HG02973 (cell line): ENCODE data around the gene RAB40B.
"Not testable (repeated sequence)": the region's sequence is repeated elsewhere in the genome, so short reads cannot be mapped to it uniquely, and the experiment has no call there.

Experiments
- ATAC-seq: cut with Tn5 transposase; IDR thresholded peaks from one replicate; pipeline ENCODE4 v1.9.1; 2021; ENCODE audit warnings: moderate library complexity; ENCODE audit not compliant: unreplicated experiment

Gene RAB40B, protein sequence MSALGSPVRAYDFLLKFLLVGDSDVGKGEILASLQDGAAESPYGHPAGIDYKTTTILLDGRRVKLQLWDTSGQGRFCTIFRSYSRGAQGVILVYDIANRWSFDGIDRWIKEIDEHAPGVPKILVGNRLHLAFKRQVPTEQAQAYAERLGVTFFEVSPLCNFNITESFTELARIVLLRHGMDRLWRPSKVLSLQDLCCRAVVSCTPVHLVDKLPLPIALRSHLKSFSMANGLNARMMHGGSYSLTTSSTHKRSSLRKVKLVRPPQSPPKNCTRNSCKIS

DNA sequence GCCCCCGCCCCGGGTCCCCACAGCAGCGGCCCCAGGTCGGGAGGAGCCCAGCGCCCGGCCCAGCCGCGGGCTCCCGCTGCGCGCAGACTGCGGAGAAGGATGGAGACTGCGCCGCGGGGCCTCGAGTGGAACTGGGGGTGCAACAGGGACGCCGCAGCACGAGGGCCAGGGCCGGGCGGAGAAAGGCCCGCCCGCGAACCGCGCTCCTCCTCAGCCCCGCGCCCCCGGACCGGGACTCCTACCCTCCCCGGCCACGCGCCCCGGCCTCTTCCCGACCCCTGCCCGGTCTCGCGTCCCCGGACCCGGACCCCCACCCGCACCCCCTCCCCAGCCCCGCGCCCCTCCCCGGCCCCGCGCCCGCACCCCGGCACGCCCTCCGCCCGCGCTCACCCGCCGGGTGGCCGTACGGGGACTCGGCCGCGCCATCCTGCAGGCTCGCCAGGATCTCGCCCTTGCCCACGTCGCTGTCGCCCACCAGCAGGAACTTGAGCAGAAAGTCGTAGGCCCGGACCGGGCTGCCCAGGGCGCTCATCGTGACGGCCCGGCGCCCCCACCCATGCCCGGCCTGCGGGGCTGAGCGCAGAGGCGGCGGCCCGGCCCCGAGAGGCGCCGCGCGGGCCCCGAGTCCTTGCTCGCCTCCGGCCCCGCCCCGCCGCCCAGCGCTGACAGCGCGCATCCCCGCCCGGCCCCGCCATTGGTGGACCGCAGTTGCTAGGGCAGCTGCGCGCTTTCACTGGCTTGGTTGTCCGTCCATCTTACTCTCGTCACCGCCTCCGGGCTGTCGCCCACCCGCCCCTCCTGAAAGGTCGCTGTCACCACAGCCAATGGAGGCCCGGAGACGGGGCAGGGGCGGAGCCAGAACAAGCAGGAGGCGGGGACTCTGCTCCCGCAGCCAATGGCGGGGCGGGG is at the start of gene RAB40B:
RAB40B (minus strand) TSS at position 634 of the 909 bp plus-strand sequence; CDS start at position 532, 102 bp downstream.
- peak; percentile 92 for ATAC-seq

DNA sequence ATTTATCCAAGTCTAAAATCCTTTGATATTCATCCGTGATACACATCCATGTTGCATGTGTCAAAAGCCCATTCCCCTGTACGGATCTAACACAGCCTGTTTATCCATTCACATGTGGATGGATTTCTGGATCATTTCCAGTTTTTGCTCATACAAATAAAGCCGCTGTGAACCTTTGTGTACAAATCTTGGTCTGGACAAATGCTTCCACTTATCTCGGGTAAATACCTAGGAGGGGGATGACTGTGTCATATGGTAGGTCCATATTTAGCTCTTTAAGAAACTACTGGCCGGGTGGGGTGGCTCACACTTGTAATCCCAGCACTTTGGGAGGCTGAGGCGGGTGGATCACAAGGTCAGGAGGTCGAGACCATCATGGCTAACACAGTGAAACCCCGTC is 47.0 kb upstream of the RAB40B start:
- no peak for ATAC-seq

DNA sequence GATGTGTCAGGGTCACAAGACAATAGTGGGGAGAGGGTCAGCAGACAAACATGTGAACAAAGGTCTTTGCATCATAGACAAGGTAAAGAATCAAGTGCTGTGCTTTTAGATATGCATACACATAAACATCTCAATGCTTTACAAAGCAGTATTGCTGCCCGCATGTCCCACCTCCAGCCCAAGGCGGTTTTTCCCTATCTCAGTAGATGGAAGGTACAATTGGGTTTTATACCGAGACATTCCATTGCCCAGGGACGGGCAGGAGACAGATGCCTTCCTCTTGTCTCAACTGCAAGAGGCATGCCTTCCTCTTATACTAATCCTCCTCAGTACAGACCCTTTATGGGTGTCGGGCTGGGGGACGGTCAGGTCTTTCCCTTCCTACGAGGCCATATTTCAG is 46.2 kb upstream of the RAB40B start:
- not testable (repeated sequence) for ATAC-seq

DNA sequence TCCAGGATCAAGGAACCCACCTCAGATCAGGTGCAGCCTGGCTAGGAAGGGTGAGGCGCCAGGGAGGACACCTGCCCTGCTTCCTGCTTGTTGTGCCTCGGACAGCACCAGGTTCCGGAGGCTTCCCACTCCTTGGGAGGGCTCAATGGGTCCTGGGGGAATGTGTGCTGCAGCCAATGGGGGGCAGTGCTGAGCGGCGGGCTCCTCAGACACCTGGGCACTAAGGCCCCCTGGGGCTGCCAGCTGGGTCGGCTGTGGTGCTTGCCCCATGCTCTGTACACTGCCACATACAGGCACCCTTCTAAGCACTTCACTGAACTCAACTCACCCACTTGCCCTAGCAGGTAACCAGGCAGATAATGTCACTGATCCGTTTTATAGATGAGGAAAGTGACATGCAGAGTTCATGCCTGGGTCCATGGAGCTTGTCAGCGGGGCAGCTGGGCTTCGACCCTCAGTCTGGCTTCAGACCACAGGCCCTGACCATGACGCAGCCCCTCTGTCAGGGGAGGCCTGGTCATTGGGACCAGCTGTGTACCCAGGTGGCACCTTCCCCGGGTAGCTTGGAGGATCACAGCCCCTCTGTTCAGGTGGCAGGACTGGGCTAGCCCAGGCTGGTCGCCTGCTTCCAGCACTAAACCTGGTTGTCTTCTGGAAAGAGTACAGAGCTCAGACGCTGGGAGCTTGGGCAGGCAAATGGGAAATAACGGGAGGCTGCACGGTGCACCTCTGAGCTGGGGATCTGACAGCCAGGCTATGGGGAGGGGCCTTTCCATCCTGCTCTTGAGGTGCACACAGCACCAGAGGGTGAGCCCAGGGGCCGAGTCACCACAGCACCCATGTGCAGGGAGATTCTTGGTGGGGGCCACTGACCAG is 45.1 kb upstream of the RAB40B start:
- no peak for ATAC-seq

DNA sequence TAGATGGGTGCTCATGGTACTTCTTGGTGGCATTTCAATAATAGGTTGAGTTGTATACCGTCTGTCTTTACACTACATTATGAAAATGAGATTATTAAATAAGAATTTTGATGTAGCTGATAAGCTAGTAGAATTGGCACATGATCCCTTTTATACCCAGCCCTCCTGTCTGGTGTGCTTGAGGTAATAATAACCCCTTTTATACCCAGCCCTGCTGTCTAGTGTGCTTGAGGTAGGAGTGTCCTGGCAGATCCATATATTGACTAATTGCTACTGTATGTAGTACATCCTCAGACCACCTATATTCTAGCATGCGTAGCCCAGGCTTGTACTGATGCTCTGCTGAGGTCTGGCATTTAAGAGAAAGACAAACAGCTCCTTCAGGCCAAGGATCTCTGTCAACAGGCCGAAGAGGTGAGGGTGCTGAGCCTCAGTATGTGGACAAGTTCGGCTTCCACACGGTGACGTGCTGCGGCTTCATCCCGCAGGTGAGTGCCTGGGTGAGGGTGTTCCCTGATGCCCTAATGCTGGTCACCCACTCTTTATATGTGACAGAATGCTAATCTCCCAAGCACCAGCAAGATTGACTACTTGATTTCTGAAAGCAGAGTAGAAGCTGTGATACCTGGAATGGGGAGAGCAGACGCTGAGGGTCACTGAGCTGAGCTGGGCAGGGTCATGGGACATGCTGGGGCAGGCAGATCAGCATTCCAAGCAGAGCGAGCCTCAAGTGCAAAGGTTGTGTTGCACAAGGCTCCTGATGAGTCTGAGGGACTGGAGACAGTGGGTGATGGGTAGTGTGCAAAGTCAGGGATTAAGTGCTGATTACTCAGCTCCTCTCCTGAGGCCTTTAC is 42.6 kb upstream of the RAB40B start:
- ATAC-seq, result no peak

DNA sequence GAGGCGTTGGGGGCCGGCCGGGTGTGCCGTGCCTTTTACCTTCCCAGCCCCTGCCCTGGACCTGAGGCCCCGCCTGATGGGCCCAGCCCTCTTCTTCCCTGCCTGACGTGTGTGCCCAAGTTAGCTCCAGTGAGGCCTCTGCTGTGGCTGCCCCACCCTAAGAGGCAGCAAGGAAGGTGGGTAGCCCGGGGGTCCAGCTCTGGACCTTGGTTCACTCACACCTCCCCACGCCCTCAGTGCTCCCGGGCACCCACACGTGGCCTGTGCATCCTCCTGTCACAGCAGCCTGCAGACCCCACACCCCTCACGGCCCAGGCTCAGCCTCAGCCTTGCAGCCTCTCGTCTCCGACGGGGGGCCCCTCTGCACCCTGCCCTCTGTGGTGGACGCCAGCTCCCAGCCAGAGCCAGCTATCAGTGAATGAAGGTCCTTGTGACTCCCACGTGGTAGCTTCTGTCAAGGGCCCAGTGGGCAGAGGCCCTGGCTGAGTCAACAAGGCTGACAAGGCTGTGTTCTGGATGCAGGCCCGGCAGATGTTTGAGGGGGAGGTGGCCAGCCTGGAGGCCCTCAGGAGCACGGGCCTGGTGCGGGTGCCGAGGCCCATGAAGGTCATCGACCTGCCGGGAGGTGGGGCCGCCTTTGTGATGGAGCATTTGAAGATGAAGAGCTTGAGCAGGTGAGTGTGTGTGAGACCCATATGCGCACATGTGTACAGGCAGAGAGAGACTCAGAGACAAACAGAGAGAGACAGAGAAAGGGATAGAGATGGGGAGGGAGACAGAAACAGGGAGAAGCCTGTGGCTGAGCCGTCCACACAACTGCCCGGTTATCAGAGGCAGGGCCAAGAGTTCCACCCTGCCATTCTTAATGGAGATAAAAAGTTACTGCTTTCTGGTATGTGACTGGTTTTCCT is 39.7 kb upstream of the RAB40B start:
- ATAC-seq, result no peak

DNA sequence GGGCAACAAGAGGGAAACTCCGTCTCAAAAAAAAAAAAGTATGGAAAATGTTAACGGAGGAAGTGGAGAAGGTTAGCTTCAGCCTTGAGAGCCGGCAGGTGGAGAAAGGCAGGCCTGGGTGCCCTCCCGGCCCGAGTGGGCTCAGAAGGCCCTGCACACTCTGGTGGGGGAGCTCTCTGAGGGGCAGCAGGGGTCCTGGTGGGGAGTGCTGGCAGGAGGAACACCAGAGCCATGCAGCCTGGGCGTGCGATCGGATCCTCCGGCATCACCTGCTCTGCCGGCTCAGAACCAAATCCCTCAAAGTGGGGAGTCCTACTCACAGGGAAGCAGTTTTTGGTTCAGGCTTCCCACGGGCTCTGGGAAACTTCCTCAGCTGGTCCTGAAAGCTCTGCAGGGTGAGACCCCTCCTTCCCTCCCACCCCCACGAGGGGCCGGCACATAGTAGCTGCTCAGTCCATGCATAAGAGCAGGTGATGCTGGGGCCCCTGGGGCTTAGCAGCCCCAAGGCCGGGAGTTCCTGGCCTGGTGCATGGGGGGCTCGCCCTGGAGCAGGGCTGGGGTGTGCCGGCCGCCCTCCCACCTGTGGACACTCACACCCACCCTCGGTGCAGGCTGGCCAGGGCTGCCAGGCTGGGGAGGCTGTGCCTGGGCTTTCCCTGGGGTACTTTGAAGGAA is 38.1 kb upstream of the RAB40B start:
- no peak for ATAC-seq

DNA sequence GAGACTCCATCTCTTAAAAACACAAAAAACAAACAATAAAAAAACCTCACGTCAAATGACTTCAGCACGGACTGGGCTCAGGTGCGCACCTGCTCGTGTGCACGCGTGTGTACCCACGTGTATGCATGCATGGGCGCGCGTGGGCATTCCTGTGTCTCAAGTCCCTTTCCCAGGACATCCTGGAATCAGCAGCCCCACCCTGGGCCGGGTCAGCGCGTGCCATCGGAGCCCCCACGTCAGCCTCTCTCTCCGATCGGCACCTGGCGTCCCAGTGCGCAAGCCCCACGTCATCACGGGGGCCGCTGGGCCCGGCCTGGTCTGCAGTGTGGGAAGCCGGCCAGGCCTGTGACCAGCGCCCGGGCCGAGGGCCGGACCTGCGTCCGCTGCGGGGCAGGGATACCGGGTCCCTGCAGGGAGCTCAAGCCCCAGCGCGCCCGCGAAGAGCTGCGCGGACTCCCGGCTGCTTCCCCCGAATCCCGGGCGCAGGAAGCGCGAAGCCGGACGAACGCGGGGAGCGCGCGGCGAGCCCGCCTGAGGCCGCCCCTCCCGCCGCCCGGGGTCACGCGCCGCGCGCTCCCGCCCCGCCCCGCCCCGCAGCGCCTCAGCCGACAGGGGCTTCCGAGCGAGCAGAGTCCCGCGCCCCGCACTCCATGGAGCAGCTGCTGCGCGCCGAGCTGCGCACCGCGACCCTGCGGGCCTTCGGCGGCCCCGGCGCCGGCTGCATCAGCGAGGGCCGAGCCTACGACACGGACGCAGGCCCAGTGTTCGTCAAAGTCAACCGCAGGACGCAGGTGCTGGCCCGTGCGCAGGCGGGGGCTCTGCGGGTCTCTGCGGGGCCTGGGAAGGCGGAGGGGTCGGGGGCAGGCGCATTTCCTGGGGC is 36.7 kb upstream of the RAB40B start, which contains the start of gene FN3K:
FN3K (plus strand) TSS at position 629 of the 880 bp plus-strand sequence; CDS start at position 651, 22 bp downstream.
- ATAC-seq, result no peak

DNA sequence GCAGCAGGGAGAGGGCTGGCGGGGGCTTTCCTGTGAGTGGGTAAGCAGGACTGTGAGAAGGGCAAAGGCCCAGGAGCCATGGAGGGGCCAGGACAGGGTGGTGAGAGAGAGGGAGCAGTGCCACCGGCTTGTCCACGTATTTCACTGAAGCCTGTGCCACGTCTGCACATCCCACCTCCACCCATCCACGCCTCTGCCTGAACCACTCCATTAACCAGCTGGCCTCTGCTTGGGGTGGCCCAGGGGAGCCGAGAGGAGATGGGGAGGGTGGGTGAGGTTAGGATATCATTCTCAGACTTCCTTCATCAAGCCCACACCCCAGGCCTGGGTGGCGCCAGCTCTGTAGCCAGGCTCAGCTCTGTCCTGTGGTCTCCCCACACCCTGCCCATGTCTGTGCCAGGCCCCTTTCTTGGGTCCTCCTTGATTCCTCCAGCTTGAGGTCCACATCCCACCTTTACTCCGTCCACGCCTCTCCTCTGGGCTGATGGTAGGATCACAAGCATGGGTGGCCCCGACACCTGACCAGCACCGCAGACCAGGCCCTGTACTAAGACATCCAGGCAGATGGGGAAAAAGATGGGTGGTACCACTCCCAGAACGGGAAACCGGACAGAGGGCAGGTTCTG is 33.7 kb upstream of the RAB40B start:
- ATAC-seq, result no peak

DNA sequence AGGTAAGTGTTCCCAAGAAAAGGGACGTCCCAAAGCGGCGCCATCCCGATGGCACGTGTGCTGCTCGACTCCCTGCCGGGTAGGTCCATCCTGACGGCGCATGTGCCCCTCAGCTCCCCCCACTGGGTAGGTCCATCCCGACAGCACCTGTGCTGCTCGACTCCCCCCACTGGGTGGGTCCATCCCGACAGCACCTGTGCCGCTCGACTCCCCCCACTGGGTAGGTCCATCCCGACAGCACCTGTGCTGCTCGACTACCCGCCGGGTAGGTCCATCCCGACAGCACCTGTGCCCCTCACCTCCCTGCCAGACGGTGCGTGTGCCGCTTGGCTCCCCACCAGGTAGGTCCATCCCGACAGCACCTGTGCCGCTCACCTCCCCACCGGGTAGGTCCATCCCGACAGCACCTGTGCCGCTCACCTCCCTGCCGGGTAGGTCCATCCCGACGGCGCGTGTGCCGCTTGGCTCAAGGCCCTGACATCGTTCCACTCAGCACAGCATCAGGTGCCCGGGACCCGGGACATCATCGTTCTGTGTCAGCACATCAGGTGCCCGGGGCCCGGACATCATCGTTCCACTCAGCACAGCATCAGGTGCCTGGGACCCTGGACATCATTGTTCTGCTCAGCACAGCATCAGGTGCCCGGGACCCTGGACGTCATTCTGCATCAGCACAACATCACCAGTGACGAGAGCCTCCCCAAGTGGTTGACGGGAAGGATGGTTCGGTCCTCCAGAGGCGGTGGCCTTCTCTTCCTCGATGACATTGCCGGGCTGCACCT is 31.2 kb upstream of the RAB40B start:
- ATAC-seq, result no peak

DNA sequence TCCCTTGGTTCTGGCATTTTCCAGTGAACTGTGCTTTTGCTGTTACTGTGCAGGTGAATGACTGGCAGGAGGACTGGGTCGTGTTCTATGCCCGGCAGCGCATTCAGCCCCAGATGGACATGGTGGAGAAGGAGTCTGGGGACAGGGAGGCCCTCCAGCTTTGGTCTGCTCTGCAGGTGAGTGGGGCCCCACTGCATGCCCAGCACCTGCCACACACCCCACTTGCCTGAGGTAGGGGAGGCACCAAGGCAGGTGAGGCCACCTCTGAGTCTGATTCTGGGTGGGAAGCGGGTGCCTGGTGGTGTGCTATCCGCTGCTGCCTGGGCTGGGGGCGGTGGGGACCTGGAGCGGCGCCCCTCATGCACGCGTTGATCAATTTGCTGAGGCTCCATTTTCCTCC is 27.9 kb upstream of the RAB40B start:
- no peak for ATAC-seq

DNA sequence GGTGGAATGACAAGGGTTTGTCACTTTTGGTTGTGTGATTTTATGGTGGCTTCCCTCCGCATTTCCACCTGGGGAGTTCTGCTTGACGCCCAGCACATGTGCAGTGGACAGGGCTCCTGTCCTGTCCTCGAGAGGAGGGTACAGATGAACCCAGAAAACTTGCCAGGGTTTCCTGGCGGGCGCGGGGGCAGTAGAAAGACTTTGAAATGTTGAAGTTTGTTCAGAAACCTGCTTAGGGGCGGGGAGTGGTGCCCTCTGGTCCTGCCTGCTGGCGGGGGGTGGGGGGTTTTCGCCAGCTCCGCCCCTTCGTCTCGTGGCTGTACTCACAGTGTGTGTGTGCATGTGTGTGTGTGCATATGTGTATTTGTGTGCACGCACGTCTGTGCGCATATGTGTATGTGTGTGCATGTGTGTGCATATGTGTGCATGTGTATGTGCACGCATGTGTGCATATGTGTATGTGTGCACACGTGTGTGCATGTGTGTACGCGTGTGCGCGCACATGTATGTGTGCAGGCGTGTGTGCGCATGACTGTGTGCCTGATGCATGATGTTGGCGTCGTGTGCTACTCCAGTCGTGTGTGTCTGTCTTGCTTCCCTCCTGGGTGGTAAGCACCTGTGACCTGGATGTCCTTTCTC is 24.8 kb upstream of the RAB40B start:
- ATAC-seq, result no peak

DNA sequence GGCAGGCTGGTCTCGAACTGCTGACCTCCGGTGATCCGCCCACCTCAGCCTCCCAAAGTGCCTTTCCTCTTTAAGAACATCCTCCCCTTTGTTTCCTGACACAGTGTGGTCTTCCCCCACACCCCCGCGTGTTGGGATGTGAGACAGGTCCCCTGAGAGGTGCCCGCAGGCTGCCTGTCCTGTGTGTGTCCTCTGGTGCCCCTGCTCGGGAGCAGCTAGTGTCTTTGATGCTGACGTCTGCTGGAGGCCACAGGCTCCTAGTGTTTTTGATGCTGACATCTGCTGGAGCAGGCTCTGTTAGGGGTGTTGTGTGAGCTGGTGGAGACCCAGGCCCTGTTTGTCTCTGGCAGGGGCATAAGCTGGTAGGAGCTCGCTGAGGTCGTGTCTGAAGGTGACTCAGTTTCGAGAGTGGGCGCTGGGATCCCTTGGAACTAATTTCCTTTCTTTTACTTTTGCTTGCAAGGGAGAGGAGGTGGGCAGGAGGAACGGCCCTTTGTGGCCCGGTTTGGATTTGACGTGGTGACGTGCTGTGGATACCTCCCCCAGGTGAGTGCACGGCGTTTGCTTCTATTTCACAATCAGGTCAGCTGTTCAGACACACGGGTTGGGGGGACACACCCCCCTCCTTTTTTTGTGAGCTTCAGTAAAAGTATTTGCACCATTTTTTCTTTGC is 24.0 kb upstream of the RAB40B start:
- no peak for ATAC-seq

DNA sequence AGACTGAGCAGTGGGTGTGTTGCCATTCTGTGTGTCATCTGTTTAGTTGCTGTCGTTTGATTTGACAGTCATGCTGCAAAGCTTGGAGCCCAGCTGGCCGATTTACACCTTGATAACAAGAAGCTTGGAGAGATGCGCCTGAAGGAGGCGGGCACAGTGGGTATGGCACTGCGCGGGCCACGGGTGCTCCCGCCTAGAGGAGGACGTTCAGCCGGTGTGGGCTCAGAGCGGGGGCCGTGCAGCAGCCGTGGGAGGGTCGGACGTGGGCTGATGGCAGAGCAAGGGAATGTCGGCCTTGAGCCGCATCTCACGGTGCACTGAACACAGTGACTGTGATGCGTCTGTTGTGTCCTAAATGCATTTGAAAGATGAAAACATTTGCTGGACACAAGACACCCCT is 21.7 kb upstream of the RAB40B start:
- ATAC-seq, result no peak

DNA sequence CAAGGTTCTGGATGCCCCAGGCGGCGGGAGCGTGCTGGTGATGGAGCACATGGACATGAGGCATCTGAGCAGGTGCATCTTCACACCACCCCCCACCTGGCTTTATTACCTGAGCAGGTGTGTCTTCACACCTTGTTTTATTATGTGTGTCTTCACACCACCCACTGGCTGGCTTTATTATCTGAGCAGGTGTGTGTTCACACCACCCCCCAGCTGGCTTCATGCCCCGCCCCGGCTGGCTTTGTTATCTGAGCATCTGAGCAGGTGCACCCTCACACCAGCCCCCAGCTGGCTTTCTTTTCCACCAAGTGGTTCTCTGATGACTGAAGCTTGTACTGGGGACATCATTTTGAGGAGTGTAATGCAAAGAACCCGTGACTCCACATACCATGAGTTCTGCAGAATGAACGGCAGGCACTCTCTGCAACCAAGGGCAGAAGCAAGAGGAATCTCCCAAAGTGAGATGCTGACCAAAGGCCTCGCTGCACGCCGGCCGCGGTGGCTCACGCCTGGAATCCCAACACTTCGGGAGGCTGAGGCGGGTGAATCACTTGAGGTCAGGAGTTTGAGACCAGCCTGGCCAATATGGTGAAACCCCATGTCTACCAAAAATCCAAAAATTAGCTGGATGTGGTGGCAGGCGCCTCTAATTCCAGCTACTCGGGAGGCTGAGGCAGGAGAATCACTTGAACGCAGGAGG is 20.6 kb upstream of the RAB40B start:
- ATAC-seq, result no peak
